GM21619 (cell line): ENCODE data around the gene SLC15A2.
A peak's percentile ranks its signal among the peaks of the same experiment; 100 is the strongest.

Source experiments
- ATAC-seq: cut with Tn5 transposase; IDR thresholded peaks from one replicate; pipeline ENCODE4 v1.9.1; 2021; ENCODE audit not compliant: unreplicated experiment

Gene SLC15A2

GRCh38 chr3:121979246-121979645 lies 85.0 kb downstream of the SLC15A2 start:
- ATAC-seq: no peak

- no peak for ATAC-seq
Observed at GRCh38 chr3:121979734-121980449, 85.7 kb downstream of the SLC15A2 start.

- ATAC-seq: no peak
Observed at GRCh38 chr3:121980450-121980796, 86.2 kb downstream of the SLC15A2 start.

- ATAC-seq: no peak
Observed at GRCh38 chr3:121981473-121981872, 87.3 kb downstream of the SLC15A2 start.

GRCh38 chr3:121985846-121986245 lies 91.6 kb downstream of the SLC15A2 start:
- no peak for ATAC-seq

GRCh38 chr3:121988146-121988545 lies 93.9 kb downstream of the SLC15A2 start:
- no peak for ATAC-seq

GRCh38 chr3:121989943-121990342 lies 95.7 kb downstream of the SLC15A2 start:
- ATAC-seq: no peak

- ATAC-seq: peak; percentile 59
Observed at GRCh38 chr3:121992601-121993560, 98.7 kb downstream of the SLC15A2 start.
